ENCODE results near the gene HOXC11.

HOXC11 gene

GRCh38 chr12:54020591-54021405 lies 47.9 kb downstream of the HOXC11 start:
- in situ Hi-C loops (cut with HindIII; ENCODE audit: low sequenced_read_pairs), result no loop called here
- TF ChIP-seq CTCF (IDR thresholded peaks at IDR 0.05; ENCODE audit: low read depth, low read length, missing control alignments), result no peak
- DNase-seq (ENCODE audit: low read depth), result no peak
- H3K4me3 ChIP-seq (ENCODE audit: low read depth, low read length), result no peak overlapping the region

- DNase-seq (ENCODE audit: low read depth), result no peak
- in situ Hi-C loops (cut with HindIII; ENCODE audit: low sequenced_read_pairs), result no loop called here
- H3K4me3 ChIP-seq (ENCODE audit: low read depth, low read length), result no peak overlapping the region
- no peak for TF ChIP-seq CTCF (IDR thresholded peaks at IDR 0.05; ENCODE audit: low read depth, low read length, missing control alignments)
Measured at GRCh38 chr12:54021432-54022013, 48.6 kb downstream of the HOXC11 start.

GRCh38 chr12:54022960-54023884 lies 50.3 kb downstream of the HOXC11 start:
- no peak for TF ChIP-seq CTCF (IDR thresholded peaks at IDR 0.05; ENCODE audit: low read depth, low read length, missing control alignments)
- H3K4me3 ChIP-seq (ENCODE audit: low read depth, low read length), result no peak overlapping the region
- in situ Hi-C loops (cut with HindIII; ENCODE audit: low sequenced_read_pairs), result no loop called here
- DNase-seq (ENCODE audit: low read depth), result no peak

- no peak overlapping the region for H3K4me3 ChIP-seq (ENCODE audit: low read depth, low read length)
- no peak for TF ChIP-seq CTCF (IDR thresholded peaks at IDR 0.05; ENCODE audit: low read depth, low read length, missing control alignments)
- DNase-seq (ENCODE audit: low read depth), result no peak
- in situ Hi-C loops (cut with HindIII; ENCODE audit: low sequenced_read_pairs), result no loop called here
Measured at GRCh38 chr12:54024127-54024526, 51.2 kb downstream of the HOXC11 start.

GRCh38 chr12:54024581-54025305 lies 51.8 kb downstream of the HOXC11 start:
- no peak for TF ChIP-seq CTCF (IDR thresholded peaks at IDR 0.05; ENCODE audit: low read depth, low read length, missing control alignments)
- DNase-seq (ENCODE audit: low read depth), result no peak
- H3K4me3 ChIP-seq (ENCODE audit: low read depth, low read length), result no peak overlapping the region
- in situ Hi-C loops (cut with HindIII; ENCODE audit: low sequenced_read_pairs), result no loop called here

Measured in astrocyte of the cerebellum (primary cell).